ENCODE data around the gene GNB1. TPM values are rescaled to one million over a fixed set of nuclear protein-coding genes. Genes with fewer than 3 reads are reported as not detected.

GNB1 gene
- total and polyA plus RNA-seq, 2 of the 4 experiments (the other 2 are of a cell fraction): 73.5 to 371 TPM

GRCh38 chr1:1786836-1787605 lies 103.9 kb downstream of the GNB1 start (continued):
- no peak for TF ChIP-seq CEBPB (IDR thresholded peaks at IDR 0.05; ENCODE audit: low read depth, low read length)

GRCh38 chr1:1785666-1786065 lies 105.2 kb downstream of the GNB1 start:
- H3K56ac ChIP-seq (ENCODE audit: extremely low read depth, insufficient read depth, low read length): no peak overlapping the region
- DNase-seq: no peak
- no peak overlapping the region for H3K4ac ChIP-seq (ENCODE audit: low read depth, low read length)
- peaks cover 48% of the 10 kb centered on the region for H4K20me1 ChIP-seq (ENCODE audit: insufficient read depth, low read length)
- BruUV-seq (replicated peaks): no TSS peak
- H2BK20ac ChIP-seq (ENCODE audit: low read depth, low read length): no peak overlapping the region
- no peak overlapping the region for H3K27ac ChIP-seq (ENCODE audit: insufficient read depth, low read length)
- intact Hi-C loops (cut with micrococcal nuclease): loop anchor here (5.0 kb wide), 1 partner anchor 102 kb away; no protein-coding TSS in a partner anchor
- H3K4me1 ChIP-seq (ENCODE audit: control insufficient read depth, insufficient read depth, low read length): peaks cover 6% of the 10 kb centered on the region; the same call in 1 of the 2 replicates
- H3K23ac ChIP-seq (ENCODE audit: low read depth, low read length): no peak overlapping the region
- ATAC-seq (ENCODE audit: low read depth): no peak
- H4K5ac ChIP-seq (ENCODE audit: low read depth, low read length): no peak overlapping the region
- H2BK15ac ChIP-seq (ENCODE audit: low read depth, low read length): no peak overlapping the region
- H4K8ac ChIP-seq (ENCODE audit: low read depth in 2 of 2, low read length in 2 of 2): no peak overlapping the region
- no peak overlapping the region for H3K9ac ChIP-seq (ENCODE audit: low read depth, low read length)
- H2AK9ac ChIP-seq (replicated peaks; ENCODE audit: low read depth, low read length, poor library complexity): no peak overlapping the region
- H3K18ac ChIP-seq (ENCODE audit: low read depth, low read length): no peak overlapping the region
- peaks cover 5% of the 10 kb centered on the region for H3K9me1 ChIP-seq (ENCODE audit: insufficient read depth, low read length)
- peaks cover 39 to 66% of the 10 kb centered on the region in 2 experiments for H3K79me1 ChIP-seq (ENCODE audit: low read depth in 1 of 2, low read length in 2 of 2)
- H2AK5ac ChIP-seq (ENCODE audit: low read depth, low read length): no peak overlapping the region
- H3K9me3 ChIP-seq (ENCODE audit: control insufficient read depth, insufficient read depth, low read length): no peaks in the 10 kb centered on the region
- H3K27me3 ChIP-seq (ENCODE audit: control insufficient read depth, insufficient read depth, low read length): no peaks in the 10 kb centered on the region
- WGBS, 2 experiments (ENCODE audit: extremely low coverage in 2 of 2, insufficient read length in 1 of 2): no CpG with 5 or more reads among the region's 10 CpGs
- no peak overlapping the region for H2BK120ac ChIP-seq (ENCODE audit: low read depth, low read length)
- H3K14ac ChIP-seq (replicated peaks; ENCODE audit: low read depth, low read length): no peak overlapping the region
- no peak overlapping the region for H2BK5ac ChIP-seq (ENCODE audit: low read depth, low read length, poor library complexity, severe bottlenecking)
- no peak overlapping the region for H2AFZ ChIP-seq (replicated peaks; ENCODE audit: low read length, poor library complexity)
- ChIA-PET POLR2A (ENCODE audit: unreplicated experiment) (no interaction called here), CTCF (no interaction called here)
- peaks cover 54% of the 10 kb centered on the region for H3K36me3 ChIP-seq (ENCODE audit: control insufficient read depth, insufficient read depth, low read length)
- dilution Hi-C loops (cut with HindIII; ENCODE audit: low sequenced_read_pairs, unreplicated experiment): no loop called here
- no peak overlapping the region for H3K4me2 ChIP-seq (ENCODE audit: low read depth, low read length)
- H4K91ac ChIP-seq (ENCODE audit: insufficient read depth, low read depth, low read length): no peak overlapping the region
- in situ Hi-C loops (cut with MboI; ENCODE audit: low sequenced_read_pairs): loop anchor here (10.0 kb wide), 1 partner anchor 119 kb away; no protein-coding TSS in a partner anchor
- no peak overlapping the region for H3K4me3 ChIP-seq (ENCODE audit: insufficient read depth, low read depth, low read length)
- no peak for TF ChIP-seq SMC3 (IDR thresholded peaks at IDR 0.05; ENCODE audit: low read depth, low read length)
- no peak for TF ChIP-seq MXI1 (IDR thresholded peaks at IDR 0.05; ENCODE audit: borderline replicate concordance, low read depth, low read length)
- TF ChIP-seq BHLHE40 (IDR thresholded peaks at IDR 0.05; ENCODE audit: low read depth, low read length): no peak
- TF ChIP-seq RAD21 (IDR thresholded peaks at IDR 0.05; ENCODE audit: low read length): no peak
- TF ChIP-seq NFE2L2 (IDR thresholded peaks at IDR 0.05; ENCODE audit: low read depth, low read length): no peak
- TF ChIP-seq MAFK (IDR thresholded peaks at IDR 0.05; ENCODE audit: low read depth, low read length): no peak
- TF ChIP-seq RCOR1 (IDR thresholded peaks at IDR 0.05; ENCODE audit: insufficient replicate concordance, low read length): no peak
- TF ChIP-seq CHD1 (IDR thresholded peaks at IDR 0.05; ENCODE audit: low read depth, low read length): no peak
- no peak for TF ChIP-seq MAZ (IDR thresholded peaks at IDR 0.05; ENCODE audit: borderline replicate concordance, low read depth, low read length)
- TF ChIP-seq POLR2A (IDR thresholded peaks at IDR 0.05; ENCODE audit: low read depth, low read length): no peak
- no peak for TF ChIP-seq FOS (IDR thresholded peaks at IDR 0.05; ENCODE audit: low read depth, low read length)
- TF ChIP-seq CEBPB (IDR thresholded peaks at IDR 0.05; ENCODE audit: low read depth, low read length): no peak
- TF ChIP-seq, protein P1, sequence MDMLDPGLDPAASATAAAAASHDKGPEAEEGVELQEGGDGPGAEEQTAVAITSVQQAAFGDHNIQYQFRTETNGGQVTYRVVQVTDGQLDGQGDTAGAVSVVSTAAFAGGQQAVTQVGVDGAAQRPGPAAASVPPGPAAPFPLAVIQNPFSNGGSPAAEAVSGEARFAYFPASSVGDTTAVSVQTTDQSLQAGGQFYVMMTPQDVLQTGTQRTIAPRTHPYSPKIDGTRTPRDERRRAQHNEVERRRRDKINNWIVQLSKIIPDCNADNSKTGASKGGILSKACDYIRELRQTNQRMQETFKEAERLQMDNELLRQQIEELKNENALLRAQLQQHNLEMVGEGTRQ (IDR thresholded peaks at IDR 0.05; ENCODE audit: low read depth, low read length): no peak
- TF ChIP-seq CTCF (conservative IDR thresholded peaks at IDR 0.05; ENCODE audit: low read depth, low read length): no peak
- no peak for TF ChIP-seq RFX5 (IDR thresholded peaks at IDR 0.05; ENCODE audit: low read depth, low read length)

Data from IMR-90 (cell line).